ENCODE data around the gene FAM181A.

Gene FAM181A

DNA sequence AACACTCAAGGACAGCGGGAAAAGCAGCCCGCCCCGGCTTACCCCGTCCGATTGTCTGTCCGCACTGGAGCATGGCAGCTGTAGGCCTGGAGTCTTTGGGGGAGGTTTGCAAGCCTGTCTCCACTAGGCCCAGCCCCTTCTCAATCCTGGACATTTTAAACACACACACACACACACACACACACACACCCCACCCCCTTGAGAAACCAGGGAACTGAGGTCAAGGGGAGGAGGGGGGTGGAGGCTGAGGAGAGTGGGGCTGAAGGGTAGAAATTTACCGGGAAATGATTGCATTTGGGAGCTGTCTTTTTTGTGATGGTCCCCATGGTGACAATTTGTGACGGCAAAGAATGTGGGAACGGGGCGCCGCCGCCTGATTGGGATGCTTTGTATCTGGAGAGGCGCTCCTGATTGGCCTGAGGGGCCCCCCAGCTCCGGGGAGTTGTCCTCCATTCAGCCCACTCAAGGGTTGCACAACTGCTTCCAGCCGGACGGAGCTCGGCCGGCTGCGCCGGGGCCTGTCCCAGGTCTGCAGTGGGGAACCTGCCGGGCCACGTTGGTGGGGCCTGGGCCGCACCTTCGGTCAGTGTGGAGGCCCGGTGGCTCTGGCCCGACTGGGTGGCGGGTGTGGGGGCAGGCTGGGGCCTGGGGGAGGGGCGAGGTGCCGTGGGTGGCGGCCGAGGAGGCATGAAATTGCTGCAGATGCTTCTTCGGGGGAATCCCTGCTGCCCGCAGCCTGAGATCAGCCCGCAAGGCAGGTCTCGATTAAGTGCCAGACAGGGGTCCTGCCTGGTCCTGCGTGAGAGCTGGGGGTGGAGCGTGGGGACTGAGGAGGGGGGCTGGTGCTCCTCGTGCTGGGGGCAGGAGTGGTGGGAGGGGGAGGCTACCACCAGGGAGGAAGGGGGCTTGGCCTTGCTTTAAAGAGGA lies at the start of gene FAM181A:
FAM181A (plus strand) TSS at position 472 of the 927 bp plus-strand sequence. CDS start 942 bp downstream, outside the sequence.
- H3K4me3 ChIP-seq (ENCODE audit: low read length), result no peak within 1 kb of the TSS
- TF ChIP-seq, protein P1, sequence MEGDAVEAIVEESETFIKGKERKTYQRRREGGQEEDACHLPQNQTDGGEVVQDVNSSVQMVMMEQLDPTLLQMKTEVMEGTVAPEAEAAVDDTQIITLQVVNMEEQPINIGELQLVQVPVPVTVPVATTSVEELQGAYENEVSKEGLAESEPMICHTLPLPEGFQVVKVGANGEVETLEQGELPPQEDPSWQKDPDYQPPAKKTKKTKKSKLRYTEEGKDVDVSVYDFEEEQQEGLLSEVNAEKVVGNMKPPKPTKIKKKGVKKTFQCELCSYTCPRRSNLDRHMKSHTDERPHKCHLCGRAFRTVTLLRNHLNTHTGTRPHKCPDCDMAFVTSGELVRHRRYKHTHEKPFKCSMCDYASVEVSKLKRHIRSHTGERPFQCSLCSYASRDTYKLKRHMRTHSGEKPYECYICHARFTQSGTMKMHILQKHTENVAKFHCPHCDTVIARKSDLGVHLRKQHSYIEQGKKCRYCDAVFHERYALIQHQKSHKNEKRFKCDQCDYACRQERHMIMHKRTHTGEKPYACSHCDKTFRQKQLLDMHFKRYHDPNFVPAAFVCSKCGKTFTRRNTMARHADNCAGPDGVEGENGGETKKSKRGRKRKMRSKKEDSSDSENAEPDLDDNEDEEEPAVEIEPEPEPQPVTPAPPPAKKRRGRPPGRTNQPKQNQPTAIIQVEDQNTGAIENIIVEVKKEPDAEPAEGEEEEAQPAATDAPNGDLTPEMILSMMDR (conservative IDR thresholded peaks at IDR 0.05; ENCODE audit: low read length), result no peak
- no peak for DNase-seq (ENCODE audit: low read depth)

DNA sequence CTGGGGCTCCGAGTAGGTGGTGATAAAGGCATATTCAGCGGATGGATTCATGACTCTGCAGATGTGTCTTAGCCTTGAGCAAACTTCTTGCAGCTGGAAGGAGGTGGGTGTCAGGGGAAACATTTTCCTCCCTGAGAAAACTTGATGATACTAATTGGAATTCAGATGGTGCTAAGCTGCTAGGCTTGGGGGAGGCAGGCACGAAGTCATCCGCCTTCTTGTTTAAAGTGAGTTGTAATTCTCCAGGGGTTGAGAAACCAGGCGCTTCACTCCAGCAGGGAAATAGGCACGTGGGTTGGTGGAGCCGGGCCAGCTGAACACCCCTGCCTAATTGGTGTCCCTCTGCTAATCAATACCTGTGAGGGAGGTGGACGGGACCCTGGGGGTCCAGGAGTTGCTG lies 48.9 kb upstream of the FAM181A start:
- H3K4me3 ChIP-seq (ENCODE audit: low read length), result no peak overlapping the region
- no peak for DNase-seq (ENCODE audit: low read depth)
- TF ChIP-seq, protein P1 (conservative IDR thresholded peaks at IDR 0.05; ENCODE audit: low read length), result no peak

DNA sequence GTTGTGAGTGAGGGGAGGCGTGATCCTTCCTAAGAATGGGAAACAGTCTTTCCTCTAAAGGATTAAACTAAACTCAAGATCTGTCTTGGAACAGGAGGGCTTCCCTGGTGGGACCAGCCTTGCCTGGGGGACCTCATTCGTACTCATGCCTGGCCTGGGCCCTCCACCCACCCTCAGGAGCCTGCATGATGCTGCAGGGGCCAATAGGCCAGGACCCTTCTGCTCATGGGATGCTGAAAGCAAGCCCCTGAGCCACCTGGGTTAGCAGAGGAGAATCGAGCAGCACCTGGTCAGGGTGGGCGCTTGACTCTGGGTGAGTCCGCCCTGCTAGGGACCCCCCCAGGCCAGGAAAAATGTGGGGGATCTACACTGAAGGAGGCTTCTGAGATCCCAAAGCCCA lies 48.3 kb upstream of the FAM181A start:
- DNase-seq (ENCODE audit: low read depth), result no peak
- TF ChIP-seq, protein P1 (conservative IDR thresholded peaks at IDR 0.05; ENCODE audit: low read length), result no peak
- no peak overlapping the region for H3K4me3 ChIP-seq (ENCODE audit: low read length)

DNA sequence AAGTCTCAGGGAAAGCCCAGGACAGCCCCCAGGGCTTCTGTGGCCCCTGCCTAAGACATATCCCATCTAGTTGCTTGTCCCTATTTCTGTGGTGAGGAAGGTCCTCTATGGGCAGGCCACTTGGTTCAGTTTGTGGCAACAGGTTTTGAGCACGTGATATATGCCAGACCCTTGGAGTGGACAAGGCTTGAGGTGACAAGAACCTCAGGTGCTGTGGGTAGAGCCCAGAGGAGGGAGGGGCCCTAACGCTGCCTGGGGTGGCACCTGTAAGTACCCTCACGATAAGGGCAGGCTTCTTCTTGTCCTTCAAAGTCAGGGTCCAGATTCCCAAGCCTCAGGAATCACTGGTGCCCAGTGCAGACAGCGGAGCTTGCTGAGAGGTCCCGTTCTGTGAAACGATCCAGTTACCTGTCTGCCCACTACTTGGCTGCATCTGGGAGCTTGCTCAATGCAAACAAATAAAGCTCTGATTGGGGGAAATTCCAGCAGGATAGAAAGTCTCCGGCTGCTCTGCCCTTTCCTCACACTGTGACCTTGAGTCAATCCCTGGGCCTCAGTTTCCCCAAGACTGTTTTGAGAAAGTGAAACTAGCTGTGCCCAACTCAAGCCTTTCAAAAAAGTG lies 47.7 kb upstream of the FAM181A start:
- DNase-seq (ENCODE audit: low read depth), result no peak
- H3K4me3 ChIP-seq (ENCODE audit: low read length), result no peak overlapping the region
- TF ChIP-seq, protein P1 (conservative IDR thresholded peaks at IDR 0.05; ENCODE audit: low read length), result no peak

DNA sequence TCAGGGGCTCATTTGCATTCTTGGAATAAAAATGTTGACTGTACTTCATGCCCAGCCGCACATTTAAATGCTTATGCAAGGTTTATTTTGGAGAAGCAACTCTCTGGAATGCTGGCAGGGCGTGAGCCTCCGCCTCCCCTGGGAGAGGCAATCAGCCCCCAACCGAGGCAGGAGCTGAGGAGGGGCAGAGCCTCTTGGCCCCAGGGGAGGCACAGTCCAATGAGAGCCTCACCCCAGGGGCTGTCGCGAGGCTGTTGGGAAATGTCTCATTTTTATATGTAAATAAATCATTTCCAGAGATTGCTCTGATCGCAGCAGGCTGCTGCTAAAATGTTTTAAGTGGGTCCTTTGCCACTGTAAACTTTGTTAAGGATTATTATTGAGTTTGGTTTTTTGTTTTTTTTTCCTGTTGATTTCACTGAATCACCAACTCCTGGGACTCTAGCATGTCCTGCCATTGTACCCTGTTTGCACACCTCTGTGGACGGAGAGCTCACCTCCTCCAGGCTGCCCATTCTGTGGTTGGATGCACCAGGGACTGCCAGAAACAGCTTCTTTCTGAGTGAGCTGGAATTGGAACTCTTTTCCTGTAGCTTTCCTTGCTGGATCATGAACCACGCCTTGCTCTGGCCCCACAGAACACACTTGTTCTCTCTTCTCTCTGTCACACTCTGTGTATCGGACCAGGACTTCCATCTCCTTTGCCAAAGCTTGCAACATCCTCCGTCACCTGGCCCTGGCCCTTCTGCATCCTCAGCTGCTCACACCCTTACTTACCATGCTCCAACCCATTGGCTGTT lies 46.9 kb upstream of the FAM181A start:
- TF ChIP-seq, protein P1 (conservative IDR thresholded peaks at IDR 0.05; ENCODE audit: low read length), result no peak
- H3K4me3 ChIP-seq (ENCODE audit: low read length), result peak overlapping the region; percentile 8; the same call in 1 of the 2 replicates
- DNase-seq (ENCODE audit: low read depth), result peak; percentile 76

DNA sequence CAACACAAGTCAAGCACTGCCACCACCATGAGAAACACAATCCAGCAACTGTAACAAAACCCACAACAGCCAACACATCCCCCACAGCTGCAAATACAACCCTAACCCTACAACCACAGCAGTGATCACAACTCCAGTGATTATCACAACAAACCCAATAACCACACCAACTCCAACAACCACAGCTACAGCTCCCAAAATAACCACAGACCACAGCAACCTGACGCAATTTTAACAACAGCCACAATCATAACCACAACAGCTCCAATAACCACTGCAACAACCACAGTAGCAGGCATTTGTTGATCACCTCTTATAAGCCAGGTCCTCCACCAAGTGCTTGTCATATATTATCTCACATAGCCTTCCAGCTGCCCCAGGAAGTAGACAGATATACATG lies 42.2 kb upstream of the FAM181A start:
- DNase-seq (ENCODE audit: low read depth), result no peak

More for the DNA sequence above, 42.2 kb upstream of the FAM181A start:
- TF ChIP-seq, protein P1 (conservative IDR thresholded peaks at IDR 0.05; ENCODE audit: low read length), result no peak
- no peak overlapping the region for H3K4me3 ChIP-seq (ENCODE audit: low read length)

Data from AG10803 (cell line).